GM21367 (cell line): Measurements from ENCODE around the gene LAD1.

ENCODE experiments used
- ATAC-seq: cut with Tn5 transposase; IDR thresholded peaks from one replicate; pipeline ENCODE4 v1.9.1; 2021; ENCODE audit not compliant: unreplicated experiment

The LAD1 gene, protein sequence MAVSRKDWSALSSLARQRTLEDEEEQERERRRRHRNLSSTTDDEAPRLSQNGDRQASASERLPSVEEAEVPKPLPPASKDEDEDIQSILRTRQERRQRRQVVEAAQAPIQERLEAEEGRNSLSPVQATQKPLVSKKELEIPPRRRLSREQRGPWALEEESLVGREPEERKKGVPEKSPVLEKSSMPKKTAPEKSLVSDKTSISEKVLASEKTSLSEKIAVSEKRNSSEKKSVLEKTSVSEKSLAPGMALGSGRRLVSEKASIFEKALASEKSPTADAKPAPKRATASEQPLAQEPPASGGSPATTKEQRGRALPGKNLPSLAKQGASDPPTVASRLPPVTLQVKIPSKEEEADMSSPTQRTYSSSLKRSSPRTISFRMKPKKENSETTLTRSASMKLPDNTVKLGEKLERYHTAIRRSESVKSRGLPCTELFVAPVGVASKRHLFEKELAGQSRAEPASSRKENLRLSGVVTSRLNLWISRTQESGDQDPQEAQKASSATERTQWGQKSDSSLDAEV

DNA sequence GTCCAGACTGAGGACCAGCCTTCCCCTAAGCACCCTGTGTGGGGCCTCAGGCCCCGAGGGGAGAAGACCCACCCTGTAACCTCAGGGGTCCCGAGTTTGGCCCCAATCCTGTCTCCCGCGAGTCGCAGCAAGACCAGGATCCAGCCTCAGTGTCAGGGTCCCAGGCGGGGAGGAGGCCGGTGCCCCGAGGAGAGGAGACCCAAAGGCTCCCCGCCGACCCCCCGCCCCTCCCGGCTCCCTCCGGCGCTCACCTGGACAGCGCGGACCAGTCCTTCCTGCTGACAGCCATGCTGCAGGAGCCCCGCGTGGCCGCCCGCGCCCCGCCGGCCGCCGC is at the start of gene LAD1:
Gene LAD1, minus strand, starts transcription at position 307 of the 334 bp plus-strand sequence. Its CDS starts 18 bp downstream, at position 289.
- no peak for ATAC-seq

DNA sequence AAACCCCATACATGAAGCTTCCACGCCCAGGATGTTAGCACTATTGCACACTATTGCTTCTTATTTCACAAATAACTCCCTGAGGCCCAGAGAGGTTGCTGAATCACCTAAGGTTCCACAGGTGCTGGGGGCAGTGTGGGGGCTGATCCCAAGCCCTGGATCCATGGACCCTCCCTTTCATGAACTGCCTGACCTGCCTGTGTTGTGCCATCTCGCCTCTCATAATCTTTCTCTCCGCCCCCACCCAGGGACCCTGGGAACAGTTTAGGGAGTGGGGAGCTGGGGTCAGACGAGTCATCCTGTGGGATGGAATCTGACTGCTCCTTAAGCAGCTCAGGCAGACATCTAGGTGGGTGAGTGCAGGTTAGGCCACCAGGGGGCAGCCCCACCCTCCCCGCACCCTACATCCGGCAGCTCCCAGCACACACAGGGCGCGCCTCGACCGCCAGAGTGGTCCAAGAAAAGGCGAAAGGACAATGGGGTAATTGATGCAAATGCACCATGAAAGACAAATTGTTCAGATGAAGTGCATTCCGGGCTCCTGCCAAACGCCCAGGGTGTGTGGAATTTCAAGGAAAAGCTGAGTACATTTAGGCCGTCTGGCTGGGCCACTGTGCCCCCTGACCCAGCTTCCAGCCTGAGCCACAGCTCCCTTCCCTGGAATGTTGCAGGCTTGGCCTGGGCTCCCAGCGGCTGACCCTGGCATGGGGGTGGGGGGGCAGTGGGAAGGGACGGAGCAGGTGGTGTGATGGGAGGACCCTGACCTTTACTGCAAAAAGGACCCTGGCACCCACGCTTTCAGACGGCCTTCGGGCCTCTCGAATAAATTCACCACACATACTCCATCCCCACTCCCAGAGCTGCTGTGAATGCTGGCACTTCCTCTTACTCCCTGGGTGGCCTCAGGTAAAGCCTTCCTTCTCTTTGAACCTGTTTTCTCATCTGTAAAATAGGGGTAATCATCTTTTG is 49.1 kb upstream of the LAD1 start:
- ATAC-seq = no peak

DNA sequence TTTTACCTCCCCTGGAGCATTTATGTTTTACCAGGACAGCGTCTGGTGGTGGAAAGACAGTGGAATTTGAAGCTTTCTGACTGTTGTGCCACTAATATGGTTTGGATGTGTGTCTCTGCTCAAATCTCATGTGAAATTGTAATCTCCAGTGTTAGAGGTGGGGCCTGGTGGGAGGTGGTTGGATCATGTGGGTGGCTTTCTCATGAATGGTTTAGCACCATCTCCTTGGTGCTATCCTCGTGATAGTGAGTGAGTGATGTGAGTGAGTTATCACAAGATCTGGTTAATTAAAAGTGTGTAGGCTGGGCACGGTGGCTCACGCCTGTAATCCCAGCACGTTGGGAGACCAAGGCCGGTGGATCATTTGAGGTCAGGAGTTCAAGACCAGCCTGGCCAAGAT is 46.2 kb upstream of the LAD1 start:
- ATAC-seq = no peak

DNA sequence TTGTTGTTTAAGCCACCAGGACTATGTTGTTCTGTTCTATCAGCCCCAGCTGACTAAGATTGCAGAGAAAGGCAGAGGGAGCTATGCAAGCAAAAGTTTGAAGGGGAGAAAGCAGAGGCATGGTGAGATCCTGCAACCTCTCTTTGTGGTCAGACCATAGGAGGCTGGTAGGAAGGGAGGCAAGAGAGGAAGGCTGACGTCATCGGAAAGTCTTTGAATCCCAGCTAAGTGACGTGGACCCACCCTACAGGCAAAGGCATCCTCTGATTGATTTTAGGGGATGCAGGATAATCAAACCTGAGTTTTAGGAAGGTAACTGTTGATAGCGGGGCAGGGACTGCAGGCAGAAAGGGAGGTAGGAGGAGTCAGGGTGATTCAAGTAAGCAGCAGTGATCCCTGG is 45.7 kb upstream of the LAD1 start:
- ATAC-seq = no peak

DNA sequence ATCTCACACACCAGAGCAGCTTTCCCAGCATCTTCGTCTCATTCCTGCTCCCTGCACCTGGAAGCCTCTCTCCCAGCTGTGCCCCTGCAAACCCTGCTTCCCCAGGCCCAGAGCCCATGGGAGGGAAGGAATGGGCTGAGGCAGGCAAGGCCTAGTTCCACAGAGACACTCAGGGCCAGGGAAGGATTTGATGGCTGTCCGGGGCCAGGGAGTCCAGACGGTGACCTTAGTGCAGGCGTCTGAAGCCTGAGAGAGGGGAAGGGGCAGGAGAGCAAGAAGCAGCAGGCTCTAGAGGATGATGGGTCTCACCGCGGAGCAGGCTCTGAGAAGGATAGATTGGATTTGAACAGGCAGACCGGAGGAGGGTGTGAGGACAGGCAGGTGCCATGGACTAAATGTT is 44.6 kb upstream of the LAD1 start:
- ATAC-seq = no peak

DNA sequence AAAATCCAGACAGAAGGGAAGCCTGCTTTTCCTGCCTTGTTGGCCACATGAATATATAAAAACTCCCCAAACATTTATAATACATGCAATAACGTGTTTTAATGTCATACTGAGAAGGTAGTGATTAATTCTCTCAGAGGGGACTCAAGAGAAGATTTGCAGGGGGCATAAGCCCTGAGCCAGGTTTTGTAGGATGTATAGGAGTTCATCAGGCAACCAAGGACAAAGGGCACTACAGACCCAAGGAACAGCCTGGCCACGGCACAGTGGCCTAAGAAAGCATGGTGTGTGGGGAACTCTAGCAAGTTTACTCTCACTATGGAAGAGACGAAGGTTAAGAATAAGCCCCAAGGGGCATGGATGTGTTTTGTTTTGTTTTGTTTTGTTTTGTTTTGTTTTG is 37.8 kb upstream of the LAD1 start:
- ATAC-seq = no peak

DNA sequence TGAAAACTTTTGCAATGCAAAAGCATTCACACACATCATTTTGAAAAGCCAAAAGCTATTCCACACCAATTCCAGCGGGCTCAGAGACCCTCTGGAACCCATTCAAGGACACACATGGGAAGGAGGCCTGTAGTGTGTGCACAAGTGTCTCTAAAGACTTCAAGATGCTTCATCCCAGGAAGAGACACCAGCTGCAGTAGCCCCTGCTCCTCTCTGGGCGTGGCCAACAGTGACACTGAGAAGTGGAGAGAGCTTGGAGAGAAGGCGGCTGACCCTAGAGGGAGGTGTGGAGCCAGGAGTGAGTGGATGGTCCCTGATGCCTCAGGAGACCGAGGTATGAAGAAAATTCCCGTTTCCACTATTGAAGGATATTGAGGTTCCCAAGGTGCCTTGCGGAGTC is 37.3 kb upstream of the LAD1 start:
- ATAC-seq = no peak

DNA sequence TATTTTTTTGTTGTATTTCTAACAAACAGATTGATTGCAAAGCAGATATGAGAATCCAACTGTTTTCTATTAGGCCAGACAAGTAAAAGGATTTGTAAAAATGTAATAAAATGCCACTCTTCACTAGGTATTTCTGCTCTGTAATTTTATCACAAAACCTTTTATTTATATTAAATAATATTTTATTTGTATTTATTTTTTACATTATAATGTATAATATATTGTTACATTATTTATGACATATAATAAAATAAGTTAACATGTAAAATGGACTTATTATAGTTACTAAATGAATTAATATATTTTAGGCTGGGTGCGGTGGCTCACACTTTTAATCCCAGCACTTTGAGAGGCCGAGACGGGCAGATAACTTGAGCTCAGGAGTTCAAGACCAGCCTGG is 35.1 kb upstream of the LAD1 start:
- ATAC-seq = no peak

DNA sequence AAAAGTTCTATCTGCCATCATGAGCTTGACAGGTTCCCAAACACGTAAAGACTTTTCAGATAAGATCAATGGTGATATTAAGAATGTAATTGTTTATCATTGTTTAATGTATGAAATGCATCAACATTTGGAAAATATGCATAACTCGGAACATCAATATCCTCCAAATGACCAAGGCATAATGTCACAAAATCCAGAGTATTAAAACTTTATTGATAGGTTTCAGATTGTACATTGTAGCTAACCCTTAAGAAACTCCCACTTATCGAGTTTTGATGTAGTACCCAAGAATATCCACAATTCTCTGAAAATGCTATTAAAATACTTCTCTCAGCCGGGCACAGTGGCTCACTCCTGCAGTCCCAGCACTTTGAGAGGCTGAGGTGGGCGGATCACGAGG is 34.5 kb upstream of the LAD1 start:
- ATAC-seq = no peak

DNA sequence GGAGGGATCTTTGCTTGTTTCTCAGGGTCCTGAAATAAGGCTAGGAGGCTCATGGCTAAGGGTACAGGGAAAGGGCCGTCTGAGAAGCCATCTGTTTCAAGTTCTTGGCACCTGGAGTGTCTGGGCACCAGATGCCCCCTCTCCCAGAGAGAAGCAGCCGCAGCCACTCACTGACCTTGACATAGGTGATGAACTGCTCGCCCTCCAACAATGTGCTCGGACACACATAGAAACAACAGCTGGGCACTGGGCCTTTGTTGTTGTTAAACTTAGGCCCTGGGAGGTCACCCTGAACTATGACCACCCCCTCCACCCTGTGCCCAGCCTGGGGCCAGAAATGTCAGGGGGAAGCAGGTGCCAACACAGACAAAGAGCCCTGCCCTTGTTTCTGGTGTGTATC is 31.7 kb upstream of the LAD1 start:
- no peak for ATAC-seq

DNA sequence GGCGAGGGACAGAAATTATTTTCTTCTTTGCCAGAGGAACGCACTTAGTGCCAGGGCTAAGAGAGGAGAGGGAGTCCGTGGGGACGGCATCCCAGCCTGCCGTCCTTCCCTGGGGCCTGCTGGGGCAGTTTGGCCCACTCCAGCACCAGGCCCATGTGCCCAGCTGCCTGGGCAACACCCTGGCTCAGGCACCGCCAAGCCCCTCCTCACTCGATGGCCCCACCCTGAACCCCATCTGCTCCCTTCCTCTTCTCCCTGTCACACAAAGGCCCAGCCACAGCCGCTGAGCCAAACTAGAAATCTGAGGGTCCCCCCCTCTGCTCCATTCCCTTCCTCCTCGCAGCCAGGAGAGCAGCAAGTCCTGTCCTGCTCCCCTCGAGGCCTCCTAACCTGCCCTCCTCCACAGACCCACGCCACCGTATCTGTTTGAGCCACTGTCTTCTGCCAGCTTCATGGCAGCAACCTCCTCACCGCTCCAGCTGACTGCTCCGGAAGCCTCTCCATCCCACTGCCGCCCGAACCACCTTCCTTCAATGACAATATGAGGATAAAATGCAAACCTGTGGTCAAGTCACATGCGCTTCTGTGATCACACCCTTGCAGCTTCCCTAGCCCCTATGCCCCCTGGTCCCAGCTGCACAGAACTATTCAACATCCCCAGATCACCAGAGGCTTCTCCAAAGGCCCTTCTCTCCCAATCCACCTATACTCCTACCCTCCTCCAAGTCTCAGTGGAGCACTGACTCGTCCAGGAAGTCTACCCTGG is 30.8 kb upstream of the LAD1 start:
- no peak for ATAC-seq

DNA sequence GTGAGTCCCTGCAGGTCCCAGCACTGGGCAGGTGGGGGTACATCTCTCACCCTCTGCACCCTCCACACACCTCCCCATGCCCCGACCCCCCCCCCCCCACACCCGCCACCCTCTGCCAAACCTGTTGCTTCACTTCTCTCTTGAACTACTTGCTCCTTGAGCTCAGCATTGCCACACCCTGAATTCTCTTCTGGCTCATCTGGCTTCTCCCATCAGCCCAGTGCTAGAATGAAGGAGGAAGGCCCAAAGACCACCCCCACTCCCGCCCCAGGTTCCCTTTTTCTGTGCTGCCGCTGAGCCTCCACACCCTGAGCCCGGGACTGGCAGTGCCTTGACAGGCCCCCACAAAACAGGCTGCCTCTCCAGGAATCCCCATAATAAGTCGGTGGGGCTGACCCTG is 28.8 kb upstream of the LAD1 start:
- ATAC-seq = no peak

DNA sequence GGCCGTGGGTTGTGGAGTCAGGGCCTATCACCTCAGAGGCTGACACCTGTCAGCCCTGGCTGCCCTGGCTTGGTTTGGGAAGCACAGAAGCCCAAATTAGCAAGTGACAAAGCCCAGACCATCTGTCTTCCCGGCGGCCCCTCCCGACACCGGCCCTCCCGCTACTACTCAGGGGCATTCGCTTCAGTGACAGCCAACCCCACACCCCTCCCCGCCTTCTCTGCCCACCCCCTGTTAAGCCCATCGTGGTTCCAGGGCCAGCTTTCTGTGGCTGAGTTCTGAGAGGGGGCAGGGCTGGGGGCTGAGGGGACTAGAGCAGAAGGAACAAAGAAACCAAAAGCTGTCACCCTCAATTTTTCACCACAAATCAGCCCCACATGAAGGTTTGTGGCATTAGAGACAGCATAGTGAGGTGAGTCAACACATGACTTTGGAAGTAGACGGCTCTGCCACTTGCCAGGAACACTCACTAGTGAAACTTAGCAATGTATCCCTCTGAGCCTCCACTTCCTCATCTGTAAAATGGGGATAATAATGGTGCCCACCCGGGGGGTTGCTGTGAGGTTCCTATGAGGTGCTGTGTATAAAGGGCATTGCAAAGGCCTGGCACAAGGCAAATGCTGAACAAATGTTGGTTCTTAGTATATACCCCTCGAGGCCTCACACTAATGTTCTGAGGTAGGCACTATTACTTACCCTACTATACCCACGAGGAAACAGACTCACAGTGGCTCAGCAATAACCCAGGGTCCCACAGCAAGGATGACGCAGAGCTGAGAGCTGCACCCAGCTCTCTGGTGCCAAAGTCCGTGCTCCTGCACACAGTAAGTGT is 27.6 kb upstream of the LAD1 start:
- ATAC-seq = no peak

DNA sequence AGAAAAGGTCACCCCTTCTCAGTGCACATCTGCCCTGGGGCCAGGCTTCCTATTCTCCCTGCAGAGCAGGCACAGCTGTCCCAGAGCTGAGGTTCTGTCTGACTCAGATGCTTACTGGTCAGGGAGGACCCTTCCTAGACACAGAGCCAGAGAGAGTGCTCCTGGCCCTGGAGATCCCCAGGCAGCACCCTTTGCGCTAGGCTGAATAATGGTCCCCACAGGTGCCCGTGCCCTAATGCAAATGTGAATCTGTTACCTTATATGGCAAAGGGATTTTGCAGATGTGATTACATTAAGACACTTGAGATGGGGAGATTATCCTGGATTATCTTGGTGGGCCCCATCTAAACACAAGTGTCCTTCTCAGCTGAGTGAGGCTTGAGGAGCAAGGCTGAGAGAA is 25.0 kb upstream of the LAD1 start:
- ATAC-seq = no peak

DNA sequence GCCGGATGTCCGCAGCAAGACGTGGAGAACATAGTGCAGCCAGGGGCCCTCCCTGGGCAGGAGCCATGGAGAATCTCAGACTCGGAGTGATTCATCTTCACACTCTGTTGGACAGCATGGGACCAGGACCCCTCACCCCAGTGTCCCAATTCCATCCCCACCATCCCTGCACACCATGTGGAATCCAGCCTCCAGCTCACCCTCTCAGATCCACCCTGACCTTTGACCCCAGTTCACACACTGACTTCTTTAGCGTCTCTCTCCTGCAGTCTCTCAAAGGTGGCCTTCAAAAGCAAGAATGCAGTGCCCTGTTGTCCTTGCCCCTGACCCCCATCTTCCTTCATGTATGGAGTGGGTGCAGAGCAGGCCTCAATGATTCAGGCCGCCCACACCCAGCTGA is 24.5 kb upstream of the LAD1 start:
- no peak for ATAC-seq

DNA sequence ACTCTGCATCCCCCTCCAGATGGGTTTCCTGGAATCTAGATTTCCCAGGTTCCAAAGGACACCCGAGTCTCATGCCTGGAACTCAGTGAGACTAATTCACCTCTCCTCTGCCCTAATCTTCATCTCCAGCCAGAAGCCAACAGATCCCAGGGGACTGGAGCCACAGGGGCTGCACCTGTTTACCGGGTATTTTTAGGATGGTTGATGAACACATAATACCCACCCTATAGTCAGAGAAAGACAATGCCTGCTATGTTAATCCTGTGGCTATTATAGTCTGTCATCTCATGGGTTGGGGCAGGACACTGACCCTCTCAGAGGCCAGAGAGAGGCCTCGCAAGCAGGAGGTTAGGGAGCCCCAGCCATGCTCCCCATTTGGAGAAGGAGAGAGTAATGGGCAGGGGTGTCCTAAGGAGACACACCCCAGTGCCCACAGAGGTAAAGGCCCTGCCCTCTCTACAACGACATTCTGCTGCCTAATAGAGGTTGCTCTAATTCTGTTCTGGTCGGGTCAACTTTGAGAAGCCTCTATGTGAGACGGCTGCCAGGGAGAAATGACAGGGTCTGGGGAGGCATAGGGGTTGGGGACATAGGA is 23.4 kb upstream of the LAD1 start:
- no peak for ATAC-seq

DNA sequence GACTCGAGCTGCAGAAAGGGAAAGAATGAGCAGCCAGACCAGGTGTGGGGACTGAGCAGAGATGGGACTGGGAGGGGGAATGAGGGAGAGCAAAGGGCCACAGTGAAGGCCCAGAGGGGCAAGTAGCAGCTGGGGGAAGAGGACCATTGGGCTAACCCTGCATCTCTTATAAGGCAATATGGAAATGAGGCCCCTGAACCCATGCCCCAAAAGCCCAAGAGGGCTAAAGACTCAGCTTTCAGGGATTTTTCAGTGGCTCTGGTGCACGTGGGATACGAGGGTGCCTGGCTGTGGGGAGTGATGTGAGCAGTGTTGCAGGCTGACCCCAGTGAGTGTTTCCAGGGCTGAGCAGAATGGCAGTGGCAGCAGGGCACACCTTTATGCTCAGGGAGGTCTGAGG is 22.9 kb upstream of the LAD1 start:
- no peak for ATAC-seq

DNA sequence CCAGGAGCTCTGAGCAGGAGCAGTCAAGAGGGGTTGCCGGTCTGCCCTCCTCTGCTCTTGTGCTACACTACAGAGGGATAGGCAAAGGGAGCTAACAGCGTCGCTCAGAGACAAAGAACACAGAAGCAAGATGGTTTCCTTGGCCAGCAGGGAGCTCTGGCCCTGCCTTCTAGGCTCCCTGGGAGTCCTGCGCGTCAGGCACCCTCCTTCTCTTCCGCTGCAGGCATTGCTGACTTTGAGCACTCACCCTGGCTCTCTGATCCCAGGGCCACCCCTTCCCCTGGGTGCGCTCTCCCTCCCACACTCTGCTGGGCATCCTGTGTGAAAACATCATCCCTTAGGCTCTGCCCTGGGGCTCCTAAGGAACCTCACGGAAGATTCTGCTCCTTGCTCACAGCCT is 21.9 kb upstream of the LAD1 start:
- ATAC-seq = no peak

DNA sequence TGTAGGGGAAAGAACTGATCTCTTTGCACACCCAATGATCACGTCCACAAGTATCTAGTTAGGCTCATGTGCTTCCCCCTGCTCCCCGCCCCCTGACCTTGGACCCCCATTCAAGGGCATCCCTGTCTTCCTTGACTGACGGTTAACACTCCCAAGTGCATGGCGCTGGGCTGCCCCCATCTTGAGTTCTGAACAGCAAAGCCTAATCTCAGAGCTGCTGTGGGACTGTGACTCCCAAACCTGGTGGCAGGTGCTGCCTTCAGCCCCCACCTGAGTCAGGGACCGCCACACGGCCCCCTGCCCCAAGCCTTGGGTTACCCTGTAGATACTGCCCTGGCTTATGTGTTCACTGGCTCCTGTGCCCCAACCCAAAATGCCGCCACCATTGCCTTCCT is 21.5 kb upstream of the LAD1 start:
- ATAC-seq = no peak
